Measurements from ENCODE around the gene SDF4.

DNA sequence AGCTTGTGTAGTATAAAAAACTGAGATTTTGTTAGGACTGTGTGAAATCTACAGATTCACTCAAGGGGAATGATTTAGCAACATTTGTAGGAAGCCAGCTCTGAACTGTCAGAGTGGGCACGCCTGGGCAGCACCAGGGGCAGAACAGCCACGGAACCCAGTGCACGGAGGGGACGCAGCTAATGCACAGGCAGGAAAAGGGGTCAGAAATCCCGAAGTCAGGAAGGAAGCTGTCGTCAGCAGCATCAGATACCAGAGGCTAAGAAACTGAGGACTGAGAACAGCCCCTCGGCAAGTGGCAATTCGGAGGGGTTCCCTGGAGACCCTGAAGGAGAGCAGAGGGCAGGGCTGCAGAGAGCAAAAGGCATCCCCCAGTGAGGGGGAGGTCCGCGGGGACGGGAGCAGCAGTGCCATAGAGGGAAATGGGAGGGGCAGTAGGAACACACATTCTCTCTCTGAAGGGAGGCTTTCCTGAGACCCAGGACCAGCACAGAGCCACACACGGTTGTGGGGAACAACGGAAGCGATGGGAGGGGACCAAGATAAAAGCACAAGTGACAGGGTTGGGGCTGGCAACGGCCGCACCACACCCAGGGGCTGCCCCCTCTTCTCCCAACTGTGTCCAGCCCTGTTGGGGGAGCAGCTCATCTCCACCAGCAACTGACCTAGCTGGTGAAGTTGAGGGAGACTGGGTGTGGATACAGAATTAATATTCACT lies 29.2 kb upstream of the SDF4 start:
- TF ChIP-seq, protein P1, sequence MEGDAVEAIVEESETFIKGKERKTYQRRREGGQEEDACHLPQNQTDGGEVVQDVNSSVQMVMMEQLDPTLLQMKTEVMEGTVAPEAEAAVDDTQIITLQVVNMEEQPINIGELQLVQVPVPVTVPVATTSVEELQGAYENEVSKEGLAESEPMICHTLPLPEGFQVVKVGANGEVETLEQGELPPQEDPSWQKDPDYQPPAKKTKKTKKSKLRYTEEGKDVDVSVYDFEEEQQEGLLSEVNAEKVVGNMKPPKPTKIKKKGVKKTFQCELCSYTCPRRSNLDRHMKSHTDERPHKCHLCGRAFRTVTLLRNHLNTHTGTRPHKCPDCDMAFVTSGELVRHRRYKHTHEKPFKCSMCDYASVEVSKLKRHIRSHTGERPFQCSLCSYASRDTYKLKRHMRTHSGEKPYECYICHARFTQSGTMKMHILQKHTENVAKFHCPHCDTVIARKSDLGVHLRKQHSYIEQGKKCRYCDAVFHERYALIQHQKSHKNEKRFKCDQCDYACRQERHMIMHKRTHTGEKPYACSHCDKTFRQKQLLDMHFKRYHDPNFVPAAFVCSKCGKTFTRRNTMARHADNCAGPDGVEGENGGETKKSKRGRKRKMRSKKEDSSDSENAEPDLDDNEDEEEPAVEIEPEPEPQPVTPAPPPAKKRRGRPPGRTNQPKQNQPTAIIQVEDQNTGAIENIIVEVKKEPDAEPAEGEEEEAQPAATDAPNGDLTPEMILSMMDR (conservative IDR thresholded peaks at IDR 0.05; ENCODE audit: low read depth in 2 of 2): no peak
- TF ChIP-seq, protein P2, sequence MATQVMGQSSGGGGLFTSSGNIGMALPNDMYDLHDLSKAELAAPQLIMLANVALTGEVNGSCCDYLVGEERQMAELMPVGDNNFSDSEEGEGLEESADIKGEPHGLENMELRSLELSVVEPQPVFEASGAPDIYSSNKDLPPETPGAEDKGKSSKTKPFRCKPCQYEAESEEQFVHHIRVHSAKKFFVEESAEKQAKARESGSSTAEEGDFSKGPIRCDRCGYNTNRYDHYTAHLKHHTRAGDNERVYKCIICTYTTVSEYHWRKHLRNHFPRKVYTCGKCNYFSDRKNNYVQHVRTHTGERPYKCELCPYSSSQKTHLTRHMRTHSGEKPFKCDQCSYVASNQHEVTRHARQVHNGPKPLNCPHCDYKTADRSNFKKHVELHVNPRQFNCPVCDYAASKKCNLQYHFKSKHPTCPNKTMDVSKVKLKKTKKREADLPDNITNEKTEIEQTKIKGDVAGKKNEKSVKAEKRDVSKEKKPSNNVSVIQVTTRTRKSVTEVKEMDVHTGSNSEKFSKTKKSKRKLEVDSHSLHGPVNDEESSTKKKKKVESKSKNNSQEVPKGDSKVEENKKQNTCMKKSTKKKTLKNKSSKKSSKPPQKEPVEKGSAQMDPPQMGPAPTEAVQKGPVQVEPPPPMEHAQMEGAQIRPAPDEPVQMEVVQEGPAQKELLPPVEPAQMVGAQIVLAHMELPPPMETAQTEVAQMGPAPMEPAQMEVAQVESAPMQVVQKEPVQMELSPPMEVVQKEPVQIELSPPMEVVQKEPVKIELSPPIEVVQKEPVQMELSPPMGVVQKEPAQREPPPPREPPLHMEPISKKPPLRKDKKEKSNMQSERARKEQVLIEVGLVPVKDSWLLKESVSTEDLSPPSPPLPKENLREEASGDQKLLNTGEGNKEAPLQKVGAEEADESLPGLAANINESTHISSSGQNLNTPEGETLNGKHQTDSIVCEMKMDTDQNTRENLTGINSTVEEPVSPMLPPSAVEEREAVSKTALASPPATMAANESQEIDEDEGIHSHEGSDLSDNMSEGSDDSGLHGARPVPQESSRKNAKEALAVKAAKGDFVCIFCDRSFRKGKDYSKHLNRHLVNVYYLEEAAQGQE (IDR thresholded peaks at IDR 0.05; ENCODE audit: unreplicated experiment): no peak
- TF ChIP-seq NANOG (IDR thresholded peaks at IDR 0.05; ENCODE audit: borderline replicate concordance) (no peak), EZH2phosphoT487 (IDR thresholded peaks at IDR 0.05; ENCODE audit: unreplicated experiment) (no peak), EZH2 (IDR thresholded peaks at IDR 0.05; ENCODE audit: low read depth, unreplicated experiment) (no peak), POLR2AphosphoS5 (IDR thresholded peaks at IDR 0.05; ENCODE audit: low read depth) (no peak), JUNB (IDR thresholded peaks at IDR 0.05; ENCODE audit: unreplicated experiment) (no peak), ZNF114 (CRISPR knock-in tag; IDR thresholded peaks at IDR 0.05) (no peak), CREB1 (CRISPR knock-in tag; IDR thresholded peaks at IDR 0.05; ENCODE audit: low read depth) (no peak)
- TF ChIP-seq, protein P3, sequence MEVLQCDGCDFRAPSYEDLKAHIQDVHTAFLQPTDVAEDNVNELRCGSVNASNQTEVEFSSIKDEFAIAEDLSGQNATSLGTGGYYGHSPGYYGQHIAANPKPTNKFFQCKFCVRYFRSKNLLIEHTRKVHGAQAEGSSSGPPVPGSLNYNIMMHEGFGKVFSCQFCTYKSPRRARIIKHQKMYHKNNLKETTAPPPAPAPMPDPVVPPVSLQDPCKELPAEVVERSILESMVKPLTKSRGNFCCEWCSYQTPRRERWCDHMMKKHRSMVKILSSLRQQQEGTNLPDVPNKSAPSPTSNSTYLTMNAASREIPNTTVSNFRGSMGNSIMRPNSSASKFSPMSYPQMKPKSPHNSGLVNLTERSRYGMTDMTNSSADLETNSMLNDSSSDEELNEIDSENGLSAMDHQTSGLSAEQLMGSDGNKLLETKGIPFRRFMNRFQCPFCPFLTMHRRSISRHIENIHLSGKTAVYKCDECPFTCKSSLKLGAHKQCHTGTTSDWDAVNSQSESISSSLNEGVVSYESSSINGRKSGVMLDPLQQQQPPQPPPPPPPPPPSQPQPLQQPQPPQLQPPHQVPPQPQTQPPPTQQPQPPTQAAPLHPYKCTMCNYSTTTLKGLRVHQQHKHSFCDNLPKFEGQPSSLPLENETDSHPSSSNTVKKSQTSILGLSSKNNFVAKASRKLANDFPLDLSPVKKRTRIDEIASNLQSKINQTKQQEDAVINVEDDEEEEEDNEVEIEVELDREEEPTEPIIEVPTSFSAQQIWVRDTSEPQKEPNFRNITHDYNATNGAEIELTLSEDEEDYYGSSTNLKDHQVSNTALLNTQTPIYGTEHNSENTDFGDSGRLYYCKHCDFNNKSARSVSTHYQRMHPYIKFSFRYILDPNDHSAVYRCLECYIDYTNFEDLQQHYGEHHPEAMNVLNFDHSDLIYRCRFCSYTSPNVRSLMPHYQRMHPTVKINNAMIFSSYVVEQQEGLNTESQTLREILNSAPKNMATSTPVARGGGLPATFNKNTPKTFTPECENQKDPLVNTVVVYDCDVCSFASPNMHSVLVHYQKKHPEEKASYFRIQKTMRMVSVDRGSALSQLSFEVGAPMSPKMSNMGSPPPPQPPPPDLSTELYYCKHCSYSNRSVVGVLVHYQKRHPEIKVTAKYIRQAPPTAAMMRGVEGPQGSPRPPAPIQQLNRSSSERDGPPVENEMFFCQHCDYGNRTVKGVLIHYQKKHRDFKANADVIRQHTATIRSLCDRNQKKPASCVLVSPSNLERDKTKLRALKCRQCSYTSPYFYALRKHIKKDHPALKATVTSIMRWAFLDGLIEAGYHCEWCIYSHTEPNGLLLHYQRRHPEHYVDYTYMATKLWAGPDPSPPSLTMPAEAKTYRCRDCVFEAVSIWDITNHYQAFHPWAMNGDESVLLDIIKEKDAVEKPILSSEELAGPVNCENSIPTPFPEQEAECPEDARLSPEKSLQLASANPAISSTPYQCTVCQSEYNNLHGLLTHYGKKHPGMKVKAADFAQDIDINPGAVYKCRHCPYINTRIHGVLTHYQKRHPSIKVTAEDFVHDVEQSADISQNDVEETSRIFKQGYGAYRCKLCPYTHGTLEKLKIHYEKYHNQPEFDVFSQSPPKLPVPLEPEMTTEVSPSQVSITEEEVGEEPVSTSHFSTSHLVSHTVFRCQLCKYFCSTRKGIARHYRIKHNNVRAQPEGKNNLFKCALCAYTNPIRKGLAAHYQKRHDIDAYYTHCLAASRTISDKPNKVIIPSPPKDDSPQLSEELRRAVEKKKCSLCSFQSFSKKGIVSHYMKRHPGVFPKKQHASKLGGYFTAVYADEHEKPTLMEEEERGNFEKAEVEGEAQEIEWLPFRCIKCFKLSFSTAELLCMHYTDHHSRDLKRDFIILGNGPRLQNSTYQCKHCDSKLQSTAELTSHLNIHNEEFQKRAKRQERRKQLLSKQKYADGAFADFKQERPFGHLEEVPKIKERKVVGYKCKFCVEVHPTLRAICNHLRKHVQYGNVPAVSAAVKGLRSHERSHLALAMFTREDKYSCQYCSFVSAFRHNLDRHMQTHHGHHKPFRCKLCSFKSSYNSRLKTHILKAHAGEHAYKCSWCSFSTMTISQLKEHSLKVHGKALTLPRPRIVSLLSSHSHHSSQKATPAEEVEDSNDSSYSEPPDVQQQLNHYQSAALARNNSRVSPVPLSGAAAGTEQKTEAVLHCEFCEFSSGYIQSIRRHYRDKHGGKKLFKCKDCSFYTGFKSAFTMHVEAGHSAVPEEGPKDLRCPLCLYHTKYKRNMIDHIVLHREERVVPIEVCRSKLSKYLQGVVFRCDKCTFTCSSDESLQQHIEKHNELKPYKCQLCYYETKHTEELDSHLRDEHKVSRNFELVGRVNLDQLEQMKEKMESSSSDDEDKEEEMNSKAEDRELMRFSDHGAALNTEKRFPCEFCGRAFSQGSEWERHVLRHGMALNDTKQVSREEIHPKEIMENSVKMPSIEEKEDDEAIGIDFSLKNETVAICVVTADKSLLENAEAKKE (CRISPR knock-in tag; IDR thresholded peaks at IDR 0.05): no peak
- TF ChIP-seq, protein P4, sequence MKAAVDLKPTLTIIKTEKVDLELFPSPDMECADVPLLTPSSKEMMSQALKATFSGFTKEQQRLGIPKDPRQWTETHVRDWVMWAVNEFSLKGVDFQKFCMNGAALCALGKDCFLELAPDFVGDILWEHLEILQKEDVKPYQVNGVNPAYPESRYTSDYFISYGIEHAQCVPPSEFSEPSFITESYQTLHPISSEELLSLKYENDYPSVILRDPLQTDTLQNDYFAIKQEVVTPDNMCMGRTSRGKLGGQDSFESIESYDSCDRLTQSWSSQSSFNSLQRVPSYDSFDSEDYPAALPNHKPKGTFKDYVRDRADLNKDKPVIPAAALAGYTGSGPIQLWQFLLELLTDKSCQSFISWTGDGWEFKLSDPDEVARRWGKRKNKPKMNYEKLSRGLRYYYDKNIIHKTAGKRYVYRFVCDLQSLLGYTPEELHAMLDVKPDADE (IDR thresholded peaks at IDR 0.05): no peak
